Left lobe of liver (tissue), 2 donors: ENCODE data around the gene CTRL. TPM values are rescaled to one million over a fixed set of nuclear protein-coding genes. Genes with fewer than 3 reads are reported as not detected.
A peak's percentile ranks its signal among the peaks of the same experiment; 100 is the strongest.

Experiments used
- ATAC-seq: fragments of 200-7000 bp; cut with Tn5 transposase; one replicate; pipeline ENCODE4 v1.9.1; 2020; ENCODE audit warnings: mild to moderate bottlenecking, moderate library complexity
- DNase-seq: peaks from one replicate; pipeline ENCODE4 v3.0.0-alpha.2; 2020; ENCODE audit warnings: low spot score
- total RNA-seq: library from RNA; stranded (reverse); gene quantifications from one replicate; pipeline ENCODE4 v1.2.1, GENCODE V29; 2021
- donor health status: DM: no; HTN: no; CAD: no; lungs with moderate emphysema.
- donor health status: DM: no; HTN: yes; CAD: no.

The CTRL gene
- total RNA-seq, 1 donor from 2014 or later: 0.73 TPM

- no peak for DNase-seq
- ATAC-seq: no peak
Observed at GRCh38 chr16:67897231-67897630, 34.4 kb downstream of the CTRL start.

- peak; percentile 6 for ATAC-seq
- DNase-seq: no peak
Observed at GRCh38 chr16:67893743-67894399, 37.8 kb downstream of the CTRL start.

- peak; percentile 97 for DNase-seq
- peak; percentile 98 for ATAC-seq
Observed at GRCh38 chr16:67892899-67893742, 38.5 kb downstream of the CTRL start, which contains the start of gene PSKH1. TSS of gene PSKH1 (plus strand) at chr16:67893254. CDS start at chr16:67908750, 15,496 bp downstream.

GRCh38 chr16:67892375-67892774 is 39.3 kb downstream of the CTRL start:
- no peak for DNase-seq
- ATAC-seq: no peak

- DNase-seq (no peak), ATAC-seq (no peak)
Observed at GRCh38 chr16:67888331-67888730, 43.3 kb downstream of the CTRL start.

- ATAC-seq: no peak
- DNase-seq: no peak
Observed at GRCh38 chr16:67886387-67886786, 45.3 kb downstream of the CTRL start.

- DNase-seq (no peak), ATAC-seq (no peak)
Observed at GRCh38 chr16:67885976-67886375, 45.7 kb downstream of the CTRL start.

GRCh38 chr16:67885545-67885944 is 46.1 kb downstream of the CTRL start:
- ATAC-seq (no peak), DNase-seq (no peak)

- DNase-seq: peak; percentile 93
- ATAC-seq: peak; percentile 94
Observed at GRCh38 chr16:67884684-67885083, 47.0 kb downstream of the CTRL start, which contains the start of gene NRN1L. TSS of gene NRN1L (plus strand) at chr16:67884885. CDS start at chr16:67884904, 19 bp downstream.

GRCh38 chr16:67883872-67884261 is 47.8 kb downstream of the CTRL start:
- ATAC-seq: peak; percentile 76
- peak; percentile 71 for DNase-seq

- ATAC-seq (no peak), DNase-seq (no peak)
Observed at GRCh38 chr16:67883146-67883871, 48.4 kb downstream of the CTRL start.

- peak; percentile 38 for ATAC-seq
- peak; percentile 61 for DNase-seq
Observed at GRCh38 chr16:67882374-67883145, 49.1 kb downstream of the CTRL start.

GRCh38 chr16:67881621-67882161 is 50.0 kb downstream of the CTRL start:
- no peak for ATAC-seq
- DNase-seq: no peak

GRCh38 chr16:67880584-67880983 is 51.1 kb downstream of the CTRL start:
- ATAC-seq (no peak), DNase-seq (no peak)

GRCh38 chr16:67879936-67880335 is 51.7 kb downstream of the CTRL start:
- DNase-seq (no peak), ATAC-seq (no peak)

Other genes starting within 250 kb of the CTRL start
- gene GFOD2, start 212.5 kb downstream of the CTRL start, total RNA-seq: 33.8 TPM
- 35.6 TPM for gene RANBP10, start 125.3 kb downstream of the CTRL start, total RNA-seq
- gene TSNAXIP1, start 125.0 kb downstream of the CTRL start, total RNA-seq: 2.1 TPM
- gene THAP11, start 89.5 kb downstream of the CTRL start, total RNA-seq: 12.8 TPM
- gene NUTF2, start 84.9 kb downstream of the CTRL start, total RNA-seq: 23.2 TPM
- 23.1 TPM for gene CENPT, start 84.2 kb downstream of the CTRL start, total RNA-seq
- gene EDC4, start 58.8 kb downstream of the CTRL start, total RNA-seq: 22.1 TPM
- gene NRN1L, start 47.0 kb downstream of the CTRL start, total RNA-seq: 0.88 TPM
- gene PSKH1, start 38.6 kb downstream of the CTRL start, total RNA-seq: 18.2 TPM
- 21.7 TPM for gene PSMB10, start 5.0 kb upstream of the CTRL start, total RNA-seq
- gene LCAT, start 12.3 kb upstream of the CTRL start, total RNA-seq: 172 TPM
- gene SLC12A4, start 36.8 kb upstream of the CTRL start, total RNA-seq: 20.1 TPM
- not detected for gene DPEP3, start 48.6 kb upstream of the CTRL start, total RNA-seq
- 1.0 TPM for gene DPEP2, start 67.6 kb upstream of the CTRL start, total RNA-seq
- gene DPEP2NB, start 84.0 kb upstream of the CTRL start, total RNA-seq: not detected
- gene DDX28, start 91.4 kb upstream of the CTRL start, total RNA-seq: 5.1 TPM
- gene DUS2, start 91.4 kb upstream of the CTRL start, total RNA-seq: 7.6 TPM
- gene NFATC3, start 153.5 kb upstream of the CTRL start, total RNA-seq: 27.6 TPM